Measurements from ENCODE around the gene P2RX5. TPM values are rescaled to one million over a fixed set of nuclear protein-coding genes. Genes with fewer than 3 reads are reported as not detected.
"Not testable (repeated sequence)": the region's sequence is repeated elsewhere in the genome, so short reads cannot be mapped to it uniquely, and the experiment has no call there.

The P2RX5 gene
- total RNA-seq (2014; rRNA removed; shearing (Covaris generic)) = 11.5 and 14.5 TPM in 2 replicates

DNA sequence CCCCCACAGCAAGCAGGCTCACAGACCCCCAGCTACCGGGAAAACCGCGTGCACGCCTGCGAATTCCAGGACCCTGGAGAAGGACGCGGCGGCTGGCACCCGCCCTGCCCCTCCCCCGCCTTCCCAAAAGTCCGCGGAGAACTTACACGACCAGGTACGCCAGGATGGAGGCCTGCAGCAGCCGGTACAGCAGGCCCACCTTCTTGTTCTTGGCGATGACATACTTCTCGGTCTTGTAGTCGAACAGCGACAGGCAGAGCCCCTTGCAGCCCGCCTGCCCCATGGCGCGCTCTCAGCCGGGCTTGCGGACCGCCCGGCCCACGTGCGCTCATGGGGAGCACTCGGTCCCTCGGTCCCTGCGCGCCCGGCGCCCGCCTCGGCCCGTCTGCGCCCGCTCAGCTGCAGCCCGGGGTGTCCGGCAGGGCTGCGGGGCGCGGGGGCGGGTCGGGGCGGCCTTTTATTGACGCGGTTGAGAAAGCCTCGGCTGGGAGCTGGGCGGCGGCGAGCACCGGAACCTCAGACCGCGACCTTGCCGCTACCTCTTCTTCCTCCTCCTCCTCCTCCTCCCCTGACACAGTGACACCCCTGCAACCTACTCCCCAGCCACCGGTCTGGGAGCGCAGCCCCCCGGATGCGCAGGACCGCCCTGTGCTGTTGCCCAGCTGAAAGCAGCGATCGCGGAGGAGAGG lies at the start of gene P2RX5:
Gene P2RX5, minus strand, starts transcription at position 433 of the 689 bp plus-strand sequence. Its CDS starts 150 bp downstream, at position 283.
- peak; percentile 49 for DNase-seq (ENCODE audit: low read depth)

- no peak for DNase-seq (ENCODE audit: low read depth)
Observed at GRCh38 chr17:3745071-3745470, 49.1 kb upstream of the P2RX5 start.

DNA sequence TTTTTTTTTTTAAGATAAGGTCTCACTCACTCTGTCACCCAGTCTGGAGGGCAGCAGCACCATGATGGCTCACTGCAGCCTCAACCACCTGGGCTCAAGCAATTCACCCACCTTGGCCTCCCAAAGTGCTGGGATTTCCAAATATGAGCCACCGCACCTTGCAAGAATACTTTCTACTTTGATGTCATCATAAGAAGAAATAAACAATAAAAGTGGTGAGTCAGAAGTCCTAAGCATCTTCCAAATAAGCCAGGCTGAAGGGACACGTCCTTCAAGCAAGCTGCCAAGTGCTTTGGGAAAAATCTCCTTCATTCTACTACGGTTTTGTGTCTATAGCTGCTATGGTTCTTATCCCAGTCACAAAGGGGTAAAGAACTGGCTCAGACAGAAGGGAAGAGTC lies 48.1 kb upstream of the P2RX5 start:
- DNase-seq (ENCODE audit: low read depth) = no peak

DNA sequence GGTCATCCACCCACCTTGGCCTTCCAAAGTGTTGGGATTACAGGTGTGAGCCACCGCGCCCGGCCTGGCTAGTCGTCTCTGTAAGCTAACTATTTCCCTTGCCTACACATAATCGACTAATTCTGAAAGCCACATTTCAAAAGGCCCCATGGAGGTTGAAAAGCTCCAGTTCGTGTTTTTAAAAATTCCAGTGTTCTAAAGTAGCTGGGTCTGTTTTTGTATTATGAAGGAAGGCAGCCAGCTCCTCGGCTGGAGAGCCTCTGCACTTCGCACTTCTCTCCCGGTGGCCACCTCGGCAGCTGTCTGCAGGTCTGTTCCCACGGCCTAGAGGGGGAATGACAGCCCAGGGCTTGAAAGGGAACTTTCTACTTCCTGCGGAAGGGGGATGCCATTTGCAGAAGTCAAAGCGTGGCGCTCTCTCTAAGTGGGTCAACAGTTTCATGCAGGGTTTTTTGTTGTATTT lies 44.7 kb upstream of the P2RX5 start:
- DNase-seq (ENCODE audit: low read depth) = no peak

DNA sequence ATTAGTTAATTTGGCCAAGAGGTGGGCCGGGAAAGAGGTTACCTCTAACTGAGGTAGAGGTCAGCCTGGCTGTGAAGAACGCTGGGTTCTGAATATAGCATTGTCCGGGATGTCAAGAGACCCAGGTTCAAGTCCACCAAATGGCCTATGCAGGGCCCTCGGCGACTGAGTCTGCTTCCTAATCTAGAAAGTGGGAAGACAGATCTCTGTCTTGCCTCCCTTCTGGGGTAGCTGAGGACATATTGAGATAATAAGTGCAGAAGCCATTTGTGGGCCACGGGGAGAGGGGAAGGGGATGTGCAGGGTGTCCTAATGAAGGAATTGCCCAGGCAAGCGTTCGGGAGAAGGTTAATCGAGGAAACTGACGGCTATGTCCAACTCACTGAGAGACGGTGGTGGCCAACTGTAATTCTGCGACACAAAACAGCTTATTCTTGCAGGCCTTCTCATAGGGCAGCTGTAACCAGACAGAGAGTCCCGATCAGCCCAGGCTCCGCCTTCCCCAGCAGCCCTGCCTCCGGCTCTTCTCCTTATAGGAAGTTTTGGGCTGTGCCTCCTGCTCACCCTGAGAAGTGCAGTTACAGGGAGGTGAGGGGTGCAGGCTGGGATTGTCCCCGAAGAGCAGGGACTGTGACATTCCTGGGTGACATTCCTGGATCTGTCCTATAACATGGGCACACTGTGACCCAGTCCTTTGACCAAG lies 43.6 kb upstream of the P2RX5 start:
- no peak for DNase-seq (ENCODE audit: low read depth)

GRCh38 chr17:3738562-3739295 lies 42.8 kb upstream of the P2RX5 start:
- no peak for DNase-seq (ENCODE audit: low read depth)

DNA sequence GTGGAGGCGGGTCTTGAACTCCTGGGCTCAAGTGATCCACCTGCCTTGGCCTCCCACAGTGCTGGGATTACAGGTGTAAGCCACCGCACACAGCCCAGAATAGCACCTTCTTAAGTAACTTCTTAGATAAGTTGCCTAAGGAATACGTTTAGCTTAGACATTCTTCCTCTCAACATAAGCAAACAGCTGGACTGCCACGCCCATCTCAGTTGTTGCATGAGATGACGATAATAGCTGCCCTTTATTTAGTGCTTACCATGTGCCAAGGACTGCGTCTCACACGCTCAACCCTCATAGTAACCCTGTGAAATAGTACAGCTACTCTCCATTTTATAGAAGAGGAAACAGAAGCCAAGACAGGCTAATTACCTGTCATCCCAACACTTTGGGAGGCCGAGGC lies 39.6 kb upstream of the P2RX5 start:
- DNase-seq (ENCODE audit: low read depth) = no peak

GRCh38 chr17:3734911-3735276 lies 38.9 kb upstream of the P2RX5 start:
- DNase-seq (ENCODE audit: low read depth) = not testable (repeated sequence)

DNA sequence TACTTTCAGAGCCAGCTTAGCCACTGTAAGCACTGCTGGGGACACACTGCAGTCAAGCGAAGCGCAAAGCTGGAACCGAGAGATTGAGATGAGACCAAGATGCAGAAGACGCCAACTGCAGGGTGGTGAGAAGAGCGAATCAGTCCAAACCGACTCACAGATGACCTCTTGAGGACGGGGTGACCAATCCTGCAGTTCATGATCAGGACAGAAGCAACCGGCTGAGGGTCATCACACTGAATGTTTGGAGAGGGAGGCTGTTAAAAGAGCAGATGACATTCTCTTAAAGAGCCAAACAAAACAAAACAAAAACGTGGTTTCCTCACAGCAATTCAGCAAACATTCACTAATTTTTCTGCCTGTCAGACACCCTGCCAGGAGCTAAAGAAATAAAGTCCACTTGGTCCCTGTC lies 36.3 kb upstream of the P2RX5 start:
- no peak for DNase-seq (ENCODE audit: low read depth)

DNA sequence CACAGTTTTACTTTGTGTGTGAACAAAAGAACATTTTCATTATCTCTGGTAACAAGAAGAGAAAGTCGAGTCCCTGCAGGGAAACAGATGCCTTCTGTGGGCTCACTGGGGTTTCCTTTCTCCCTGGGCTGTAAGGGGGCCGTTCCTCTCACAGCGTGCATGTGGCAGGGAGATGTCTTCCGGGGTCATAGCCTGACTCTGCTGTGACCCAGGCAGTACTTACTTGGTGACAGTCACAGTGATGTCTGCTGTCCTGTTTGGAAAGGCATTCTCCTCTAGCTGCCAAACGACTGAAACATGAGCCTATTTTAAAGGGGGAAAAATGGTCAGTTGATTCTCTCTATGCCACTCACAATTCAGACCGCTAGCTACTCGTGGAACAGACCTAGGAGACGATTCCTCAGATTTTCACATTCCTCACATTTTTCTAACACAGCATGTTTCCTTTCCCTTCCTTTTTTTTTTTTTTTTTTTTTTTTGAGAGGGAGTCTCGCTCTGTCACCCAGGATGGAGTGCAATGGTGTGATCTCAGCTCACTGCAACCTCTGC lies 35.0 kb upstream of the P2RX5 start:
- no peak for DNase-seq (ENCODE audit: low read depth)

DNA sequence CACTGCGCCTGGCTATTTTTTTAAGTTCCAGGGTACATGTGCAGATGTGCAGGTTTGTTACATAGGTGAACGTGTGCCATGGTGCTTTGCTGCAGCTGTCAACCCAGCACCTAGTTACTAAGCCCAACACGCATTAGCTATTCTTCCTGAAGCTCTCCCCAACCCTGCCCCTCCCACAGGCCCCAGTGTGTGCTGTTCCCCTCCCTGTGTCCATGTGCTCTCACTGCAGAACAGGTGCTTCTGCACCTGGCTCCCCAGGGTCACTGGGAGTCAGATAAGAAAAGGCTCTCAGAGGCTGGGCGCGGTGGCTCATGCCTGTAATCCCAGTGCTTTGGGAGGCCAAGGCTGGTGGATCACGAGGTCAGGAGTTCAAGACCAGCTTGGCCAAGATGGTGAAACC lies 33.9 kb upstream of the P2RX5 start:
- no peak for DNase-seq (ENCODE audit: low read depth)

DNA sequence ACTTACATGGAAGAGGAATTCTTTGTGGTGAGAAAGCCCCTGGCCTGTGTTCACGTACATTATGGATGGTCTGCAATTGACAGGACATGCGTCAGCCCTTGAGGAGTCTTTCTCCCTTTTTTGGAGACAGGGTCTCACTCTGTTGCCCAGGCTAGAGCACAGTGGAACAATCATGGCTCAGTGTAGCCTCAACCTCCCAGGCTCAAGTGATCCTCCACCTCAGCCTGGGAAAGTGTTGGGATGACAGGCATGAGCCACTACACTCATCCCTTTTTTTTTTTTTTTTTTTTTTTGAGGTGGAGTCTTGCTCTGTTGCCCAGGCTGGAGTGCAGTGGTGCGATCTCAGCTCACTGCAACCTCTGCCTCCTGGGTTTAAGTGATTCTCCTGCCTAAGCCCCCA lies 32.1 kb upstream of the P2RX5 start:
- not testable (repeated sequence) for DNase-seq (ENCODE audit: low read depth)

- no peak for DNase-seq (ENCODE audit: low read depth)
Observed at GRCh38 chr17:3727041-3727440, 31.1 kb upstream of the P2RX5 start.

- DNase-seq (ENCODE audit: low read depth) = no peak
Observed at GRCh38 chr17:3724378-3725077, 28.6 kb upstream of the P2RX5 start.

DNA sequence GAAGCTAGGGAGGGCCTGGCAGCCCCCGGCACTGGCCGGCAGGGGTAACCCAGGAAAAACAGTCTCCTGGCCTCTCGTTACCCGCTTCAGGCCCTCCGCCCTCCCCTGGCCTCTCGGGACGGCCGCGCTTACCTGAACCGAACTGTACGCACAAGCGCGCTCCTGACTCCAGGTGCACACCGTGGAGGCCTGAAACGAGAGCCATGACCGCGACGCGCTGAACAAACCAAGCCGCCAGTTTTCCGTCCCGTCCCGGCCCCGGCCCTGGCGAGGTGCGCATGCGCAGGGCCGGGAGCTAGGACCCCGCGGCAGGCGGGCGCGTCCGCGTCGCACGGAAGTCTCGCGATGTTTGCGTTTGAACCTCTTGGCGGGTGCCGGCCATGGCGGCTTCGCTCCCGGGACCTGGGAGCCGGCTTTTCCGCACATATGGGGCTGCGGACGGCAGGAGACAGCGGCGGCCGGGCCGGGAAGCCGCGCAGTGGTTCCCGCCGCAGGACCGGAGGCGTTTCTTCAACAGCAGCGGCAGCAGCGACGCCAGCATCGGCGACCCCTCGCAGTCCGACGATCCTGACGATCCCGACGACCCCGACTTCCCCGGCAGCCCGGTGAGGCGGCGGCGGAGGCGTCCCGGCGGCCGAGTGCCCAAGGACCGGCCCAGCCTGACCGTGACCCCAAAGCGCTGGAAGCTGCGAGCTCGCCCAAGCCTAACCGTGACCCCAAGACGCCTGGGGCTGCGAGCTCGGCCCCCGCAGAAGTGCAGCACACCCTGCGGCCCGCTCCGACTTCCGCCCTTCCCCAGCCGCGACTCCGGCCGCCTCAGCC lies 27.8 kb upstream of the P2RX5 start, which contains the start of gene HASPIN:
Gene HASPIN, plus strand, starts transcription at position 348 of the 822 bp plus-strand sequence. Its CDS starts 33 bp downstream, at position 381.
- peak; percentile 98 for DNase-seq (ENCODE audit: low read depth)

GRCh38 chr17:3723188-3723555 lies 27.2 kb upstream of the P2RX5 start:
- DNase-seq (ENCODE audit: low read depth) = no peak

GRCh38 chr17:3722716-3723115 lies 26.8 kb upstream of the P2RX5 start:
- no peak for DNase-seq (ENCODE audit: low read depth)

- no peak for DNase-seq (ENCODE audit: low read depth)
Observed at GRCh38 chr17:3719265-3719664, 23.3 kb upstream of the P2RX5 start.

DNA sequence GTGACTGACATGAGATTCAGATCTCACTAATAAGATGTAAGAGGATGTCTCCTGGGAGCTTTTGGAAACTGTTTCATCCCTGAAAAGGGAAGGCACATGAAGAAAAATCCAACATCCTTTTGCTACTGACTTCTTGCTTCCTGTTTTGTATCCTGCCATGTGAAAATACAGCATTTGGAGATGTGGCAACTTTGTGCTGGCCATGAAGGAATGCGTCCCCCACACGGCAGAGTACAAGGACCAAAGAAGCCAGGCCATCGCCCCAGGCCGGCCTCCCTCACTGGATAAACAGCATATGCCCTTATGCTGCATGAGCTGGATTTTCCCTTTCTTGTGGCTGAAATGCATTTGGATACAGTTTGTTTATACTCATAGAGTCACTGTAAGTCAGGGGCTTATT lies 22.2 kb upstream of the P2RX5 start:
- DNase-seq (ENCODE audit: low read depth) = no peak

GRCh38 chr17:3715296-3715695 lies 19.3 kb upstream of the P2RX5 start:
- no peak for DNase-seq (ENCODE audit: low read depth)

Measured in Daoy (cell line).